IPS-18c (cell line): Measurements from ENCODE around the gene ZSWIM3.
A peak's percentile ranks its signal among the peaks of the same experiment; 100 is the strongest.
"Not testable (repeated sequence)": the region's sequence is repeated elsewhere in the genome, so short reads cannot be mapped to it uniquely, and the experiment has no call there.

Experiments used
- H3K4me3 ChIP-seq: 2 replicates; pipeline ENCODE4 v1.7.0; 2013; ENCODE audit warnings: low read depth, mild to moderate bottlenecking, low read length, moderate library complexity; ENCODE audit not compliant: insufficient read depth
- H3K9me3 ChIP-seq: one replicate; pipeline ENCODE4 v1.6.1; 2013; ENCODE audit warnings: mild to moderate bottlenecking, low read length, moderate library complexity; ENCODE audit not compliant: control insufficient read depth, insufficient read depth

ZSWIM3 gene

GRCh38 chr20:45874104-45874481 is 16.7 kb downstream of the ZSWIM3 start:
- H3K9me3 ChIP-seq, result not testable (repeated sequence)

GRCh38 chr20:45874576-45874975 is 17.2 kb downstream of the ZSWIM3 start:
- Histone ChIP-seq H3K4me3 (no peak overlapping the region), H3K9me3 (no peaks in the 10 kb centered on the region)

More at GRCh38 chr20:45874104-45874481, 16.7 kb downstream of the ZSWIM3 start:
- H3K4me3 ChIP-seq, result not testable (repeated sequence)

GRCh38 chr20:45878076-45878761 is 20.8 kb downstream of the ZSWIM3 start:
- Histone ChIP-seq H3K9me3 (no peaks in the 10 kb centered on the region), H3K4me3 (no peak overlapping the region; the same call in 1 of the 2 replicates)

- Histone ChIP-seq H3K4me3 (peak within 1 kb of the TSS; percentile 78), H3K9me3 (no peaks in the 10 kb centered on the region)
Observed at GRCh38 chr20:45880988-45881788, 23.8 kb downstream of the ZSWIM3 start, which contains the start of gene ZSWIM1. TSS of gene ZSWIM1 (plus strand) at chr20:45881227. CDS start at chr20:45882593, 1,366 bp downstream.

DNA sequence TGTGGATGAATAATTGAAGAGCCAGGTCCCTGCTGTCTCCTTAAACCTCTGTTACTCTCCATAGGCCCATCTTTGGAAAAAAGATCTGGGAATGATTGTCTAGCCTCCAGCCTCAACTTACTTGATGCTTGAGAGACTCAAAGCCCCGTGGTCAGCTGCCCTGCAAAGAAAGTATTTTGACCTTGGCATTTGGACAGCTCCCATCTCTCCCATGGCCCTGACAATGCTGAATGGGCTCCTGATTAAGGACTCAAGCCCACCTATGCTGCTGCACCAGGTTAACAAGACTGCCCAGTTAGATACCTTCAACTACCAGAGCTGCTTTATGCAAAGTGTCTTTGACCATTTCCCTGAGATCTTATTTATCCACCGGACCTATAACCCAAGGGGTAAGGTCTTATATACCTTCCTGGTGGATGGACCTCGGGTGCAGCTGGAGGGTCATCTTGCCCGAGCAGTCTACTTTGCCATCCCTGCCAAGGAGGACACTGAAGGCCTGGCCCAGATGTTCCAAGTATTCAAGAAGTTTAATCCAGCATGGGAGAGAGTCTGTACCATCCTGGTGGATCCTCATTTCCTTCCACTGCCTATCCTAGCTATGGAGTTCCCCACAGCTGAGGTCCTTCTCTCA is 25.2 kb downstream of the ZSWIM3 start:
- Histone ChIP-seq H3K4me3 (no peak overlapping the region), H3K9me3 (no peaks in the 10 kb centered on the region)

DNA sequence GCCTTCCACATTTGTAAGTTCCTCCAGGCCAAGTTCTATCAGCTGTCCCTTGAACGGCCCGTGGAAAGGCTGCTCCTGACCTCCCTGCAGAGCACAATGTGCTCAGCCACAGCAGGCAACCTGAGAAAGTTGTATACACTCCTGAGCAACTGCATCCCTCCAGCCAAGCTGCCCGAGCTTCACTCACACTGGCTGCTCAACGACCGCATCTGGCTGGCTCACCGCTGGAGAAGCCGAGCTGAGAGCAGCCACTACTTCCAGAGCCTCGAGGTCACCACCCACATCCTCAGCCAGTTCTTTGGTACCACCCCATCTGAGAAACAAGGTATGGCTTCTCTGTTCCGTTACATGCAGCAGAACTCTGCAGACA is 25.7 kb downstream of the ZSWIM3 start:
- no peak overlapping the region for H3K4me3 ChIP-seq
- H3K9me3 ChIP-seq, result no peaks in the 10 kb centered on the region

DNA sequence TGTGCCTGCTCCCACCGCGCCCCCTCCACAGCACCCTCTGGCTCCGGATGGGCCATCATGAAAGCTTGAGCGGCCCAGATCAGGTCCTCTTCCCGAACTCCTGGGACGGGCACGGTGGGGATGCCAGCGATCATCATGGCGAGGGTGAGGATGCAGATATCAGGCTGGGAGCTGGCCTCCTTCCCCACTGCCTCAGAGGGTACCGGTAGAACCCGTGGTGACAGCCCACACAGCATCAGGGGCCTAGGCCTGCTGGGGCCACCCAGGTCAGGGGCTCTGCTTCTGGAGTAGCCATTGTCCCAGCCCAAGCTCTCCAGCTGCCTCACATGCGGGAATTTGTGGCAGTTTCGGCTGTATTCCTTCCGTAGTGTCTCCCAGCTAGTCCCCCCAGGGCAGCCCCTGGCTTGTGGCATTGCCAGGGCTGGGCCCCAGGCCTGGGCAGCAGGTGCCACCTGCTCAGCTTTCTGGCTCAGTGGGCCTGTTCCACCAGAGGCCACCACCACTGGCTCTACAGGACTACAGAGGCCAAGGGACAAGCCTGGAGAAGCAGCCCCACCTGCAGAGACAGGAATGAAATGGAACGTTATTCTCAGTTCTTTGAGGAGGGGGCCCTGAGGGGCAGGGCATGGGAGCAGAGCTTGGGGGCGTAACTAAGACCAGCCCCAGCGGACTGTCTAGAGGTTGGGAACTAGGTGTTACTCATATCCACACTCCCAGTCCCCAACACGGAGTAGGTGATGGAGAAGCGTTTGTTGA is 29.4 kb downstream of the ZSWIM3 start:
- Histone ChIP-seq H3K9me3 (no peaks in the 10 kb centered on the region), H3K4me3 (no peak overlapping the region)

GRCh38 chr20:45887346-45887715 is 29.9 kb downstream of the ZSWIM3 start, which contains the start of gene SPATA25:
TSS of gene SPATA25 (minus strand) at chr20:45887622. CDS start at chr20:45887590, 32 bp downstream.
- H3K4me3 ChIP-seq, result no peak within 1 kb of the TSS
- H3K9me3 ChIP-seq, result no peaks in the 10 kb centered on the region

GRCh38 chr20:45888681-45889080 is 31.3 kb downstream of the ZSWIM3 start:
- Histone ChIP-seq H3K9me3 (no peaks in the 10 kb centered on the region), H3K4me3 (no peak overlapping the region)

- H3K9me3 ChIP-seq, result no peaks in the 10 kb centered on the region
- H3K4me3 ChIP-seq, result peak overlapping the region; percentile 77
Observed at GRCh38 chr20:45890077-45890984, 32.9 kb downstream of the ZSWIM3 start.

DNA sequence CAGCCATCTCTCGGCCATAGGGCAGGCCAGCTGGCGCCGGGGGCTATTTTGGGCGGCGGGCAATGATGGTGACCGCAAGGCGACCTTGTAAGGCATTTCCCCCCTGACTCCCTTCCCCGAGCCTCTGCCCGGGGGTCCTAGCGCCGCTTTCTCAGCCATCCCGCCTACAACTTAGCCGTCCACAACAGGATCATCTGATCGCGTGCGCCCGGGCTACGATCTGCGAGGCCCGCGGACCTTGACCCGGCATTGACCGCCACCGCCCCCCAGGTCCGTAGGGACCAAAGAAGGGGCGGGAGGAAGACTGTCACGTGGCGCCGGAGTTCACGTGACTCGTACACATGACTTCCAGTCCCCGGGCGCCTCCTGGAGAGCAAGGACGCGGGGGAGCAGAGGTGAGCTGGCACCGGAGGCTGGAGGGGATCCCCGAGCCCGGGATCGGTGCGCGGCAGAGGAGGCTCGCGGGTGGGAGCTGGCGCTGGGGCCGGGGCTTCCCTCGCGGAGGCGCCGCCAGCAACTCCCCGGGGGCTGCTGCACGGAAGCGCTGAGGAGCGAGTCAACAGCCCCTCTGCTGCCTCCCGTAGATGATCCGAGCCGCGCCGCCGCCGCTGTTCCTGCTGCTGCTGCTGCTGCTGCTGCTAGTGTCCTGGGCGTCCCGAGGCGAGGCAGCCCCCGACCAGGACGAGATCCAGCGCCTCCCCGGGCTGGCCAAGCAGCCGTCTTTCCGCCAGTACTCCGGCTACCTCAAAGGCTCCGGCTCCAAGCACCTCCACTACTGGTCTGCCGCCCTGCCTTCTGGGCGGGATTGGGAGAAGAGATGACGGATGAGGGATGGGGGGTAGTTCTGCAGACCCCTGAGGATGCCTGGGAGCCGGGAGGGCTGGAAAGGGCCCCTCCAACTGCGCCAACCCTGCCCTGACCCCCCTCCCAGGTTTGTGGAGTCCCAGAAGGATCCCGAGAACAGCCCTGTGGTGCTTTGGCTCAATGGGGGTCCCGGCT is 33.9 kb downstream of the ZSWIM3 start, which contains the start of the genes CTSA and NEURL2:
CTSA (plus strand) TSS at position 351 of the 999 bp plus-strand sequence; CDS start at position 585, 234 bp downstream.
NEURL2 (minus strand) TSS at position 224 of the 999 bp plus-strand sequence; CDS start at position 7, 217 bp downstream.
- H3K9me3 ChIP-seq, result no peaks in the 10 kb centered on the region
- peak within 1 kb of the TSS; percentile 77 for H3K4me3 ChIP-seq

DNA sequence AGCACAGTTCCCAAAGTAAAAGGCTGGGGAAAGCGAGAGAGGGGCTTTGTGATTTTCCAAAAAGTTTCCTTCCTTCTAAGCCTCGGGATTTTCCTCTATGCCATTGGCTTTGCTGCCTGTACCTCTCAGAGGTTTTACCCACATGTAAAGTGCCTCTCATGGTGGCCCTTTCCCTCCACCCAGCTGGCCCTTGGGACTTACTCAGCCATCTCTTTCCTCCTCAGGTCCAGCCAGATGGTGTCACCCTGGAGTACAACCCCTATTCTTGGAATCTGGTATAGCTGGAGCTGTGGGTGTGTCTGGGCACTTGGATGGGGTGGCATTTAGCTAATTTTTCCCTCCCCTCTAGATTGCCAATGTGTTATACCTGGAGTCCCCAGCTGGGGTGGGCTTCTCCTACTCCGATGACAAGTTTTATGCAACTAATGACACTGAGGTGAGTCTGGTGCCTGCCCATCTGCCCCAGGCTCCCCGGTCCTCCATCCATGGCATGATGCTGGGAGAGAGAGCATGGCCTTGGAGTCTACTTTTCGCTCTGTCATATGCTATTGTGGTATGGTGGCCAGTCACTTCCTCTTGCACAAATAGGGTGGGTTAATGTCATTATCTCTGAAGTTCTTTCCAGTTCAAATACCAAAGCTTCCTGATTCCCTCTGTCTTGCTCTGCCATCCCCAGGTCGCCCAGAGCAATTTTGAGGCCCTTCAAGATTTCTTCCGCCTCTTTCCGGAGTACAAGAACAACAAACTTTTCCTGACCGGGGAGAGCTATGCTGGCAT is 34.8 kb downstream of the ZSWIM3 start:
- H3K9me3 ChIP-seq, result no peaks in the 10 kb centered on the region
- H3K4me3 ChIP-seq, result peak overlapping the region; percentile 77; the same call in 1 of the 2 replicates

- Histone ChIP-seq H3K9me3 (no peaks in the 10 kb centered on the region), H3K4me3 (no peak overlapping the region)
Observed at GRCh38 chr20:45892828-45893500, 35.5 kb downstream of the ZSWIM3 start.

- Histone ChIP-seq H3K9me3 (no peaks in the 10 kb centered on the region), H3K4me3 (no peak overlapping the region)
Observed at GRCh38 chr20:45893831-45894230, 36.4 kb downstream of the ZSWIM3 start.
